Measurements from ENCODE around the gene LYPD6B. TPM values are rescaled to one million over a fixed set of nuclear protein-coding genes. Genes with fewer than 3 reads are reported as not detected.

Gene LYPD6B
- total RNA-seq, 1 experiment from 2014 or later = 2.0 TPM

- H3K4ac ChIP-seq (ENCODE audit: low read depth, low read length) = no peak overlapping the region
- Mint-ChIP-seq H3K27me3 (ENCODE audit: low read depth) (no peaks in the 10 kb centered on the region), H3K36me3 (ENCODE audit: insufficient read depth in 1 of 3, low read depth in 3 of 3) (no peaks in the 10 kb centered on the region), H3K4me1 (peaks cover 0 to 8% of the 10 kb centered on the region in 2 experiments; a peak in 3 of 4 replicates), H3K9me3 (no peaks in the 10 kb centered on the region), H3K4me3 (no peak overlapping the region), H3K27ac (no peak overlapping the region; a peak in 1 of 7 replicates)
- no peak overlapping the region for H2BK5ac ChIP-seq (ENCODE audit: insufficient read length, low read length)
- H3K56ac ChIP-seq (ENCODE audit: insufficient read length, low read depth, low read length) = no peak overlapping the region
- no peak overlapping the region for H2AFZ ChIP-seq (ENCODE audit: low read length)
- H4K8ac ChIP-seq (replicated peaks; ENCODE audit: insufficient read length, low read depth, low read length) = no peak overlapping the region
- H2AK5ac ChIP-seq (ENCODE audit: insufficient read length, low read length) = no peak overlapping the region
- H2BK15ac ChIP-seq (ENCODE audit: low read depth, low read length) = no peak overlapping the region
- no peaks in the 10 kb centered on the region for H4K20me1 ChIP-seq (ENCODE audit: control insufficient read depth, insufficient read depth, insufficient read length)
- H2BK20ac ChIP-seq (ENCODE audit: low read depth, low read length, poor library complexity, severe bottlenecking) = no peak overlapping the region
- no peak overlapping the region for H3K27ac ChIP-seq (ENCODE audit: insufficient read length, low read depth, low read length)
- no peak overlapping the region for H2BK12ac ChIP-seq (ENCODE audit: insufficient read length, low read depth, low read length)
- DNase-seq = no peak
- no peak overlapping the region for H2BK120ac ChIP-seq (ENCODE audit: low read depth, low read length, poor library complexity, severe bottlenecking)
- no peaks in the 10 kb centered on the region for H3K9me3 ChIP-seq (ENCODE audit: control insufficient read depth, low read depth, low read length)
- no peak overlapping the region for H3K9ac ChIP-seq (ENCODE audit: extremely low read depth, insufficient read length, low read length)
- H3K18ac ChIP-seq (ENCODE audit: insufficient read length, low read depth, low read length) = no peak overlapping the region
- no peak overlapping the region for H3K23ac ChIP-seq (ENCODE audit: insufficient read length, low read depth, low read length)
- H3K79me1 ChIP-seq (ENCODE audit: insufficient read depth, low read depth, low read length, poor library complexity, severe bottlenecking) = no peaks in the 10 kb centered on the region
- no peaks in the 10 kb centered on the region for H3K27me3 ChIP-seq (ENCODE audit: insufficient read depth, low read length)
- no peaks in the 10 kb centered on the region for H3K23me2 ChIP-seq (ENCODE audit: insufficient read length, low read depth, low read length, poor library complexity, severe bottlenecking)
- no peak overlapping the region for H3K14ac ChIP-seq (ENCODE audit: insufficient read depth, low read length)
- WGBS (ENCODE audit: extremely low coverage, insufficient read length, low lambda C conversion rate) = no CpG with 5 or more reads among the region's 8 CpGs
- no peak overlapping the region for H4K91ac ChIP-seq (ENCODE audit: insufficient read length, low read depth, low read length)
- no peaks in the 10 kb centered on the region for H3K79me2 ChIP-seq (ENCODE audit: insufficient read depth, low read length)
- TF ChIP-seq CTCF (conservative IDR thresholded peaks at IDR 0.05) = no peak
- no peak overlapping the region for H4K5ac ChIP-seq (ENCODE audit: insufficient read length, low read depth, low read length)
- H3K4me1 ChIP-seq (ENCODE audit: insufficient read depth, low read length) = no peaks in the 10 kb centered on the region
- no peak overlapping the region for H3T11ph ChIP-seq (ENCODE audit: low read length)
- no peak overlapping the region for H3K4me2 ChIP-seq (ENCODE audit: insufficient read depth, insufficient read length, low read length)
Observed at GRCh38 chr2:149146876-149147275, 108.4 kb downstream of the LYPD6B start.

All from H9 (cell line).